OCI-M1 (cell line): Measurements from ENCODE around the gene USP22.
A peak's percentile ranks its signal among the peaks of the same experiment; 100 is the strongest.
"Not testable (repeated sequence)": the region's sequence is repeated elsewhere in the genome, so short reads cannot be mapped to it uniquely, and the experiment has no call there.

Source experiments
- DNase-seq: peaks from one replicate; lab custom pipeline; 2025; lab: John Stamatoyannopoulos, UW

USP22 gene

DNA sequence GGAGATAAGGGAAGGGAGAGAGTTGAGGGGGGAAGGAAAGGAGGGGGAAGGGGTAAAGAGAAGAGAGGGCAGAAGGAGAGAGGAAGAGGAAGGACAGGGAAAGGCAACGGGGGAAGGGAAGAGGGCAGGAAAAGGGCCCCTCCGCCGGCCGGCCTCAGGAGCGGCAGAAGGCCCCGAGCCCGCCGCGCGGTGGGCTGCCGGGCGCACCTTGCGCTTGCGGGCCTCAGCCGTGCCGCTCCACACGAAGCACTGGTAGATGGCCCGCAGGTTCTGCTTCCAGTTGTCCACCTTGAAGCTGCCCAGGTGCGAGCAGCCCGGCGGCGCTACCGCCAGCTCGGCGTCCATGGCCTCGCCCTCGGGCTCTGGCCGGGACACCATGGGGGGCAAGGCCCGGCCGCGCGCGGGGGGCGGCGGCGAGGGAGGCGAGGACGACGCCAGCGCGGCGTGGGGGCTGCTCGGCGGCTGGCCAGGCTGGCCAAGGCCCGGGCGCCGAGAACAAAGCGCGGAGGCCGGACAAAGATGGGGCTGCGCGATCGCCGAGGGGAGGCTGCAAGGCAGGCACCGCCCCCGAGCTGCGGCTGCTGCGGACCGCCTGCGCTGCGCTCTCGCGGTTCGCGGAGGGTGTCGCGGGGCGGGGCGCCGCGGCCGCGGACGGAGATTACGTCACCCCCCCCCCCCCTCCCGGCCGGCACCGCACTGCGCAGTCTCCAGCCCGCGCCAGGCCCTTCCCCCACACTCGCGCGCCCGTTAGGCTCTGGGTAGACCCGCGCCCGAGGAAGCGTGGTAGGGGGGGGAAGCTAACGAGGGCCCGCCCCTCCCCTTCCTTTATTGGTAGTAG, at the start of gene USP22:
Gene USP22 (minus strand): TSS at position 554 of the 838 bp plus-strand sequence. CDS start 176 bp downstream, at position 378.
- no peak for DNase-seq

DNA sequence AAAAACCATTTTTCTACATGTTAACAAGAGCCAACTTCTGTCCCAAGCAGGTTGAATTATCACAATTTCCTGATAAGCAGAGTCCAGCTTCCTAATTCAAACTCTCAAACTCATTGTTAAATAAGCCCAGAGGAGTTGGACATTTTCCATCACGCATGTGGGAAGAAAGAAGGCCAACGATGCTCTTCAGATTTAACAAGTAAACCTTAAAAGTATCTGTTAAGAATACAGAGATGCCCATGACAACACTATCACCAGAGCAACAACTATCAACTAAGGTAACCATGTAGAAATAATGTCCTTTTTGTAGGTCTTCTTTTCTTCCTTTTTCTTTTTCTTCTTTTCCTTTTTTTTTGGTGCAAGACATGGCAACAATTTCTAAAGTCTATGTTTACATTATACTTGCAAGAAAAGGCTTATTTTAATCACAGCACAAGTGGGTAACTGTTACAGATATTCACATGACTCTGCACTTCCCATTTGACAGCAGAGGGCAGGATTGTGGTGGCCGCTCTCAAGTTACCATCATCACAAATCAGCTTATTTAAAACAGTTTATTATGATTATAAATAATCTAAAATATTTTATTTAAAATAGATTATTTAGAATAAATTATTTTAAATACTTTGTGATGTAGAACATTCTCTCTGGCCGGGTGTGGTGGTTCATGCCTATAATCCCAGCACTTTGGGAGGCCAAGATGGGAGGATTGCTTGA, 48.2 kb upstream of the USP22 start:
- DNase-seq, result peak; percentile 43

DNA sequence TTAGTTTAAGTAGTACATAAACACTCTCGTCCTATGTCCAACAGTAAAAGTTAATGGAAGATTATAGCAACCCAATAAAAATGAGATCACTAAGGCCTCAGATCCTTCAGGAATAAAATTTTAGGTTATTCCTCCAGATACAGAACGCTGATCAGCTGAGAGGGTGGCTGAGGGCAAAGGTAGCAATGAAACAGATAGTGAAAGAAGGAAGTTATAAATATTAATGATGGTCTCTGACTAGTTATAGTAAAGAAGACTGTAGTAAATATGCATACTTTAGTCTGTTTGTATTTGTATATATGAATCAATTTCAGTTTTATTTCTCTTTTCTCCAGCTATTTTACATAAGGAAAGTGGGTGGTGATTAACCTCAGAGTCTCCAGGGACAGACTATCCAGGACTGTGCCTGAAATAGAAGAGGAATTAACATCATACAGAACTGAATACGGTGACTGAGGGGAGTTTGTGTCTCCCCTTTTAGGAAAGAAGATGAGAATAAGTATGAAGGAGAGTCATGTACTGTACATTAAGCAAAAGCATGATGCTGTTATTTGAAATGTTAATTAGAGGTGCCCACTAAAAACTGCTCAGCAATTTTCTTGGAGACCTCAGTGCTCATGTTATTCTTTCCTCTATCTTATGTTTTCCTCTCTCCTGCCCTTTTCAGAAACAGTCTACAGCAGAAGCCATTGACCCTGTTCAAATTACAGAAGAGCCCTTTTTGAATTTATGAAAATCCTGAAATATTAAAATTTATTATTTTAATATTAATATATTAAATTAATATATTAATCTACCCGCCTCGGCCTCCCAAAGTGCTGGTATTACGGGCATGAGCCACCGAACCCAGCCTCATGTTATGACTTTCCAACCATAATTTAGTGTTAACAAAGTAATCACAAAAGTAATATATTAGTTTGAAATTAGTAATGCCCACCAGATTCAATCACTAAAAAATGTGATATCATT, 47.4 kb upstream of the USP22 start:
- no peak for DNase-seq

- DNase-seq, result no peak
Observed at GRCh38 chr17:21089145-21089544, 46.3 kb upstream of the USP22 start.

DNA sequence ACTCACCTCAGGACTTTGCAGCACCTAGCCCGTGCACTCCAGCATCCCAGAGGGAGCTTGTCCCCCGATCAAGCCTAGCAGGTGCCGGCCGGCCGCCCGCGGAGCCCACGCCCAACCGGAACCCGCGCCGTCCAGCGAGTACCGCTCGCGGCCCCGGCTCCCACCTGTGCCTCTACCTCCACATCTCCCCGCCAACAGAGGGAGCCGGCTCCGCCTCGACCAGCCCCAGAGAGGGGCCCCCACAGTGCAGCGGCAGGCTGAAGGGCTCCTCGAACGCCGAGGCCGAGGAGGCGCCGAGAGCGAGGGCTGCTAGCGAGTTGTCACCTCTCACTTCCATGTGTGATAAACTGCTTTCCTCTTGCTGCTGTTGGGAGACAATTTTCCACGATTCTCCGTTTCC, 42.9 kb upstream of the USP22 start:
- DNase-seq, result no peak

DNA sequence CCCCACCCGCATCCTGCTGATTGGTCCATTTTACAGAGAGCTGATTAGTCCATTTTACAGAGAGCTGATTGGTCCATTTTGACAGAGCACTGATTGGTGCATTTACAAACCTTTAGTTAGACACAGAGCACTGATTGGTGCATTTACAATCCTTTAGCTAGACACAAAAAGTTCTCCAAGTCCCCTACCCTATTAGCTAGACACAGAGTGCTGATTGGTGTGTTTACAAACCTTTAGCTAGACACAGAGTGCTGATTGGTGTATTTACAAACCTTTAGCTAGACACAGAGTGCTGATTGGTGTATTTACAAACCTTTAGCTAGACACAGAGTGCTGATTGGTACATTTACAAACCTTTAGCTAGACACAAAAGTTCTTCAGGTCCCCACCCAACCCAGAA, 42.5 kb upstream of the USP22 start:
- not testable (repeated sequence) for DNase-seq

GRCh38 chr17:21082001-21082436, 39.2 kb upstream of the USP22 start:
- DNase-seq, result peak; percentile 47

DNA sequence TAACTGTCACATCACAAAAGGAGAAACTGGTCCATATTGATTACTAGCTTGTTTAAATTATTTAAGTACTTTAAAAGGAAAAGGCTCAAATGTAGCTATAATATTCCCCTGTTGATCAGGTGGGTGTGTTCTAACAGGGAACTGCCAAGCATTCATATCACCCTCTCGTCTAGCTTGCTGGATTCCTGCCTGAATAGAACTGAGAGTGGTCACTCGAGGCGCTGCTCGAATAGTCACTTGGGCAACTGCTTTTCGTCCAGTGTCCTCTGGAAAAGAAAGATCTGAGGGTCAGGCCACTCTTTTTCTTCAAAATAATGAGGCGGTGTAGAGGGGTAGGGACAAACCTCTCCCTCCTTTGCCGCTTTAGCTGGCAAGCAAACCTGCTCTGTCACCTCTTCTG, 36.4 kb upstream of the USP22 start:
- no peak for DNase-seq

- no peak for DNase-seq
Observed at GRCh38 chr17:21078016-21078780, 35.4 kb upstream of the USP22 start.

GRCh38 chr17:21077281-21077680, 34.5 kb upstream of the USP22 start:
- no peak for DNase-seq

GRCh38 chr17:21076242-21076641, 33.4 kb upstream of the USP22 start:
- no peak for DNase-seq

- no peak for DNase-seq
Observed at GRCh38 chr17:21075739-21076085, 32.9 kb upstream of the USP22 start.

- DNase-seq, result no peak
Observed at GRCh38 chr17:21072745-21073197, 30.0 kb upstream of the USP22 start.

GRCh38 chr17:21066394-21066793, 23.6 kb upstream of the USP22 start:
- DNase-seq, result peak; percentile 58

DNA sequence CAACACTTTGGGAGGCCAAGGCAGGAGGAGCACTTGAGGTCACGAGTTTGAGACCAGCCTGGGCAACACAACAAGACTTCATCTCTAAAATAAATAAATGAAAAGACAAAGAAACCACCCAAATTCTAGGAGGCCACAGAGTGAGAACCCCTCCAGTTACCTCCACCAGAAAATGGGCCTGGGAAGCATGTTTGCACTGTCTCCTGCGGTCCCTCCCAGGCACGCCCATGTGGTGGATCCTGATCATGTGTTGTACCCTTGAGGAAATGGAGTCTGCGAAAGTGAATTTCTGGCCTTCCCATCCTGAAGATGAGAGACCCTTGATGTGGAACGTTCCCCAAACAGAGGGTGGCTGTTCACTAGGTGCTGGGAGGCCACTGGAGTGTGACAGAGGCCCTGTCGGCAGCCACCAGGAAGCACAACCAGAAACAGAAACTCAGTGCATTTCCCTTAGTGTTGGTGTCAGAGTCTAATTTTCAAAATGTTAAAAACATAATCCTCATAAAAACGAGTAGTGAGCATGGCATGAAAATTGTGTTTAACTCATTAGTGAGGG, 19.2 kb upstream of the USP22 start:
- no peak for DNase-seq

DNA sequence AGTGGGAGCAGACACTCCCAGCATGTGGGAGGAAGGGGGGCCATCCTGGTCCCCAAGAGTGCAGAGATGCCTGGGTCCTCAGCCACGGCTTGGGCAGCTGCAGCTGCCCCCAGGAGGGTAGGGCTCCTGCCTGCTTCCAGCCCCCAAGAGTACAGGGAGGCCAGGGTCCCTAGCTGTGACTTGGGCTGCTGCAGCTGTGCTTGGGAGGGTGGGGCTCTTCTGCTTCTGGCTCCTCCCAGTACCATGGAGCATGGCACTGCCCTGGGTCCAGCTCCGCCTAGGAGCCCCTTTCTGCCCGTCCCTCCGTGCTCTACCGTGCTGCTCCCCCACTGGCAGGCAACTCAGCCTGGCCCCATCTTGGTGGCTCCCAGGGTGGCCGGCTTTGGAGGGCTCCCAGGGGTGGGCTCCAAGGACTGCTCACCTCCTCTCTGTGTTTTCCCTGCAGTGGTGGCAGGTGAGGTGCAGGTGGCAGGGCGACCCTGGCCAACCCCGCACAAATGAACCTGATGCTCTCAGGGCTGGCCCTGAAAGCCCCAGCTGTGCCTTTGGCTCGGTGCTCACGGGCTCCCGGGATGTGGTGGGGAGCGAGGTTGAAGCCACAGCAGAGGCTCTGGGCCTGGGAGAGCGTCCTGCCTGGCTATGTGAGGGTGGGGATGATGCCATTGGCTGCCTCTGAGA, 18.5 kb upstream of the USP22 start:
- DNase-seq, result no peak

DNA sequence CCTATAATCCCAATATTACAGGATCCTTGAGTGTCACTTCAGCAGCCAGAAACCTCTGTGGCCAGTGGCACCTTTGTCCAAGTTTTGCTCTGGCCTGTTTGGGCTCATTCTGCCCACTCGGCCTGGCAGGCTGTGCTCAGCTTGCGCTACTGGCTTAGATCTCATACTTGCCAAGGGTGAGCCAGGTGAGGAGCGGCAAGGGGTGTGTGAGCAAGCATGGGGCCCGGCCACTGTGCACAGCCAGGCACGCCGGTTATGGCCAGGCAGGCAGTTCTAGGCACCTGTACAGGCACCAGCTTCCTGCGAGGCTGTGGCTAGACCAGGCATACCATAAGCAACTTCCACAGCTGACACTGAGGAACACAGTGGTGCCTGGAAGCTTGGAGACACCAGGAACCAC, 16.9 kb upstream of the USP22 start:
- no peak for DNase-seq

DNA sequence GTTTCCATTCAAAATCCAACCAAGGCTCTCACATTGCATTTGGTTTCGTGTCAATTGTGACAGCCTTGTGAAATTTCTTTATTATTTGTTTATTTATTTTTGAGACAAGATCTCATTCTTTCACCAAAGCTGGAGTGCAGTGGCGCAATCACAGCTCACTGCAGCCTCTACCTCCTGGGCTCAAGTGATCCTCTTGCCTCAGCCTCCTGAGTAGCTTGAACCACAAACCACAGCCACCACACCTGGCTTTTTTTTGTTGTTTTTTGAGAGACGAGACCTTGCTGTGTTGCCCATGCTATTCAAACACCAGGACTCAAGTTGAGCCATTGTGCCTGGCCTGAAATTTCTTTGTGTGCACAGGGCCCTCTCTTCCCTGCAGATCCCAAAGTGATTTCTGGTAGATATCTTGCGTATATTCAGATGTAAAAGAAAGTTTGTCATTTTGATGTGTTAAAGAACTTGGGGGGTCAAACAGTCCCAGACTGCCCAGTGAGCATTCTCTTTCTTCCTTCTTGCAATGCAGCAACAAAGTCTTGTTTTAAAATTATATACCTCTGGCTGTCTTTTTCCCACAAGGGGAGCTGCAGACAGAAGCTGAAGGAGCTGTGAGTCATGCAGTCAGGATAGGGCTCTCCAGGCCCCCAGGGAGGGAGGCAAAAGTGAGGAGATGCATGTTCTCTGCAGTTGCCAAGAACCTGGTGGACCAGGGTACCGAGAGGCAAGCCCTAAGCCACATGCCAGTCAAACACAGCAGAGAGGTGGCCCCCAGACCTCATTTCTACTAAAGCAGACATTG, 15.5 kb upstream of the USP22 start:
- DNase-seq, result peak; percentile 24

DNA sequence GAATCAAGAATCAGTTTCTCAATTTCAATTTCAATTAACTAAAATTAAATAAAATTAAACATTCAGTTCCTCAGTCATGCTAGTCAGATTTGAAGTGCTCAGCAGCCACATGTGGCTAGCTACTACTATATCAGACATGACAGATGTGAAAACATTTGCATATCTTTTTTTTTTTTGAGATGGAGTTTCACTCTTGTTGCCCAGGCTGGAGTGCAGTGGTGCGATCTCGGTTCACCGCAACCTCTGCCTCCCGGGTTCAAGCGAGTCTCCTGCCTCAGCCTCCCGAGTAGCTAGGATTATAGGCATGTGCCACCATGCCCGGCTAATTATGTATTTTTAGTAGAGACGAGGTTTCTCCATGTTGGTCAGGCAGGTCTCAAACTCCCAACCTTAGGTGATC, 10.2 kb upstream of the USP22 start:
- not testable (repeated sequence) for DNase-seq

DNA sequence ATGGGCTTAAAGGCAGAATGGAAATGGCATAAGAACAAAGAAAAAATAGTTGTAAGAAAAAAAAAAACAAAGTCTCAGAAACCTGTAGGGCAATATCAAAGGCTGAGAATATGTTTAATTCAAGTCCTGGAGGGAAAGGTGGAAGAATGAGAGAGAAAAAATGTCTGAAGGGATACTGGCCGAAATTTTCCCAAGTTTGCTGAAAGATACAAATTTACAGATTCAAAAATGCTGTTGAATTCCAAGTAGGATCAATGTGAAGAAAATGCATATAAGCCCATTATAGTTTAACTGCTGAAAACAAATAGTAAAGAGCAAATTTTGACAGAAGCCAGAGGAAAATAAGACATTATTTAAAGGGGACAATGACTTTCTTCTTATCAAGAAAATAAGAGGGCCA, 6.6 kb upstream of the USP22 start:
- no peak for DNase-seq
